22Rv1 (cell line): ENCODE measurements around the gene WSB1.

Experiments
- H3K27ac ChIP-seq: fragments of 450-650 bp; 2 replicates; pipeline ENCODE4 v1.5.1; 2017
- CTCF ChIP-seq: fragments of 450-650 bp; IDR thresholded peaks from 2 replicates; pipeline ENCODE4 v1.5.1; 2017; ENCODE audit warnings: mild to moderate bottlenecking
- ZFX ChIP-seq: fragments of 450-650 bp; IDR thresholded peaks from 2 replicates; pipeline ENCODE4 v1.6.1; 2017; ENCODE audit warnings: antibody characterized with exemption, borderline replicate concordance

Gene WSB1

GRCh38 chr17:27354491-27355081 lies 60.7 kb downstream of the WSB1 start:
- TF ChIP-seq CTCF: no peak
- no peak for TF ChIP-seq ZFX
- H3K27ac ChIP-seq: no peak overlapping the region

GRCh38 chr17:27355419-27355818 lies 61.5 kb downstream of the WSB1 start:
- no peak overlapping the region for H3K27ac ChIP-seq
- no peak for TF ChIP-seq ZFX
- TF ChIP-seq CTCF: no peak

GRCh38 chr17:27356091-27356705 lies 62.3 kb downstream of the WSB1 start:
- no peak for TF ChIP-seq CTCF
- no peak overlapping the region for H3K27ac ChIP-seq

- no peak for TF ChIP-seq ZFX
- no peak for TF ChIP-seq CTCF
- no peak overlapping the region for H3K27ac ChIP-seq
These were observed 63.3 kb downstream of the WSB1 start for GRCh38 chr17:27357236-27357635.

GRCh38 chr17:27360507-27360906 lies 66.6 kb downstream of the WSB1 start:
- no peak for TF ChIP-seq CTCF
- TF ChIP-seq ZFX: no peak
- no peak overlapping the region for H3K27ac ChIP-seq

- TF ChIP-seq CTCF (no peak), ZFX (no peak)
- H3K27ac ChIP-seq: no peak overlapping the region
These were observed 67.8 kb downstream of the WSB1 start for GRCh38 chr17:27361695-27362094.

- H3K27ac ChIP-seq: no peak overlapping the region
- TF ChIP-seq CTCF (no peak), ZFX (no peak)
These were observed 68.6 kb downstream of the WSB1 start for GRCh38 chr17:27362503-27362902.
